Measurements from ENCODE around the gene REXO2. TPM values are rescaled to one million over a fixed set of nuclear protein-coding genes. Genes with fewer than 3 reads are reported as not detected.

Gene REXO2
- total and polyA plus RNA-seq, 2 of the 13 experiments (the other 11 are each of a cell fraction or from before 2014, with no cell fraction given), result 95.6 to 104 TPM

DNA sequence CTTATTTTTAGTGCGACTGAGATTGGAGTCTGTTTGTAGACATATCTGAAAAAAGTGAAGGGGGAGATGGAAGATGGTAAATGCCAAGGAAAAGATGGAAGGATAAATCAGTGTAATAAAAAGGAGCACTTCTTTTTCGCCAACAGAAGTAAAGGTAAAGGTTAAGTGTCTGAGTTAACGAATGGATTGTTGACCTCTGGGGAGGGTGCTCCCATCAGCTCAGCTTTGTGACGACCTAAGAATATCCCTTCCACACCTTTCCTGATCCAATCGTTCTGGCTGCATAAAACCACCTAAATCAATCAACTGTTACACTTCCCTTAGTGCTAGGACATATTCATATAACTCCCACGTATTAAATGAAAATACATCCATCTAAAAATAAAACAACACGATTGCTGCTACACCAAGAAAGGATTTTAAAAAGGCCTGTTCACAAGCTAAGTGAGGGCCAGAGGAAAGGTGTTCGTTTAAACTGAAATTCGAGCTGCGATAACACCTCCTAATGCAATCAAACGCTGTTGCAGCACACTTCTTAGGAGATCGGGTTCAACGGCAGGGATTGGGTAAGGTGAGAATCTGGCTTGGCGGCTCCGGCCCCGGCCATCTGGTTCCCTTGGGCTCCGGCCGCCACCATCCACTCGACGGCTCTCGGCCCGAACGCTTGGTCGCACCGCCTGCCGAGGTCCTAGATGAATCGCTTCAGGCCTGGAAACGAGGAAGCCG lies 39.6 kb upstream of the REXO2 start (continued):
- TF ChIP-seq, protein P1, sequence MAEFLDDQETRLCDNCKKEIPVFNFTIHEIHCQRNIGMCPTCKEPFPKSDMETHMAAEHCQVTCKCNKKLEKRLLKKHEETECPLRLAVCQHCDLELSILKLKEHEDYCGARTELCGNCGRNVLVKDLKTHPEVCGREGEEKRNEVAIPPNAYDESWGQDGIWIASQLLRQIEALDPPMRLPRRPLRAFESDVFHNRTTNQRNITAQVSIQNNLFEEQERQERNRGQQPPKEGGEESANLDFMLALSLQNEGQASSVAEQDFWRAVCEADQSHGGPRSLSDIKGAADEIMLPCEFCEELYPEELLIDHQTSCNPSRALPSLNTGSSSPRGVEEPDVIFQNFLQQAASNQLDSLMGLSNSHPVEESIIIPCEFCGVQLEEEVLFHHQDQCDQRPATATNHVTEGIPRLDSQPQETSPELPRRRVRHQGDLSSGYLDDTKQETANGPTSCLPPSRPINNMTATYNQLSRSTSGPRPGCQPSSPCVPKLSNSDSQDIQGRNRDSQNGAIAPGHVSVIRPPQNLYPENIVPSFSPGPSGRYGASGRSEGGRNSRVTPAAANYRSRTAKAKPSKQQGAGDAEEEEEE (CRISPR knock-in tag; IDR thresholded peaks at IDR 0.05; ENCODE audit: borderline replicate concordance), result 0 out of 2 replicates have a peak, but pooled peaks have one; percentile 72
- no peak for TF ChIP-seq NCOA2 (CRISPR knock-in tag; IDR thresholded peaks at IDR 0.05)
- TF ChIP-seq, protein P2, sequence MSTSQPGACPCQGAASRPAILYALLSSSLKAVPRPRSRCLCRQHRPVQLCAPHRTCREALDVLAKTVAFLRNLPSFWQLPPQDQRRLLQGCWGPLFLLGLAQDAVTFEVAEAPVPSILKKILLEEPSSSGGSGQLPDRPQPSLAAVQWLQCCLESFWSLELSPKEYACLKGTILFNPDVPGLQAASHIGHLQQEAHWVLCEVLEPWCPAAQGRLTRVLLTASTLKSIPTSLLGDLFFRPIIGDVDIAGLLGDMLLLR (CRISPR knock-in tag; IDR thresholded peaks at IDR 0.05), result 0 out of 2 replicates have a peak, but pooled peaks have one; percentile 78
- TF ChIP-seq GLI4 (CRISPR knock-in tag; IDR thresholded peaks at IDR 0.05; ENCODE audit: borderline replicate concordance), result 0 out of 2 replicates have a peak, but pooled peaks have one; percentile 75
- TF ChIP-seq ZFP1 (CRISPR knock-in tag; IDR thresholded peaks at IDR 0.05), result 0 out of 2 replicates have a peak, but pooled peaks have one; percentile 3
- TF ChIP-seq ZNF367 (CRISPR knock-in tag; IDR thresholded peaks at IDR 0.05; ENCODE audit: borderline replicate concordance), result 0 out of 2 replicates have a peak, but pooled peaks have one; percentile 30
- 0 out of 4 replicates have a peak, but pooled peaks of 1 of the 2 experiments have one; percentile 14 for TF ChIP-seq NR2F1 (CRISPR knock-in tag; IDR thresholded peaks at IDR 0.05)
- TF ChIP-seq TBP (CRISPR knock-in tag; IDR thresholded peaks at IDR 0.05), result 0 out of 2 replicates have a peak, but pooled peaks have one; percentile 4
- TF ChIP-seq ZNF546 (CRISPR knock-in tag; conservative IDR thresholded peaks at IDR 0.05), result 0 out of 2 replicates have a peak, but pooled peaks have one; percentile 1
- TF ChIP-seq, protein P3, sequence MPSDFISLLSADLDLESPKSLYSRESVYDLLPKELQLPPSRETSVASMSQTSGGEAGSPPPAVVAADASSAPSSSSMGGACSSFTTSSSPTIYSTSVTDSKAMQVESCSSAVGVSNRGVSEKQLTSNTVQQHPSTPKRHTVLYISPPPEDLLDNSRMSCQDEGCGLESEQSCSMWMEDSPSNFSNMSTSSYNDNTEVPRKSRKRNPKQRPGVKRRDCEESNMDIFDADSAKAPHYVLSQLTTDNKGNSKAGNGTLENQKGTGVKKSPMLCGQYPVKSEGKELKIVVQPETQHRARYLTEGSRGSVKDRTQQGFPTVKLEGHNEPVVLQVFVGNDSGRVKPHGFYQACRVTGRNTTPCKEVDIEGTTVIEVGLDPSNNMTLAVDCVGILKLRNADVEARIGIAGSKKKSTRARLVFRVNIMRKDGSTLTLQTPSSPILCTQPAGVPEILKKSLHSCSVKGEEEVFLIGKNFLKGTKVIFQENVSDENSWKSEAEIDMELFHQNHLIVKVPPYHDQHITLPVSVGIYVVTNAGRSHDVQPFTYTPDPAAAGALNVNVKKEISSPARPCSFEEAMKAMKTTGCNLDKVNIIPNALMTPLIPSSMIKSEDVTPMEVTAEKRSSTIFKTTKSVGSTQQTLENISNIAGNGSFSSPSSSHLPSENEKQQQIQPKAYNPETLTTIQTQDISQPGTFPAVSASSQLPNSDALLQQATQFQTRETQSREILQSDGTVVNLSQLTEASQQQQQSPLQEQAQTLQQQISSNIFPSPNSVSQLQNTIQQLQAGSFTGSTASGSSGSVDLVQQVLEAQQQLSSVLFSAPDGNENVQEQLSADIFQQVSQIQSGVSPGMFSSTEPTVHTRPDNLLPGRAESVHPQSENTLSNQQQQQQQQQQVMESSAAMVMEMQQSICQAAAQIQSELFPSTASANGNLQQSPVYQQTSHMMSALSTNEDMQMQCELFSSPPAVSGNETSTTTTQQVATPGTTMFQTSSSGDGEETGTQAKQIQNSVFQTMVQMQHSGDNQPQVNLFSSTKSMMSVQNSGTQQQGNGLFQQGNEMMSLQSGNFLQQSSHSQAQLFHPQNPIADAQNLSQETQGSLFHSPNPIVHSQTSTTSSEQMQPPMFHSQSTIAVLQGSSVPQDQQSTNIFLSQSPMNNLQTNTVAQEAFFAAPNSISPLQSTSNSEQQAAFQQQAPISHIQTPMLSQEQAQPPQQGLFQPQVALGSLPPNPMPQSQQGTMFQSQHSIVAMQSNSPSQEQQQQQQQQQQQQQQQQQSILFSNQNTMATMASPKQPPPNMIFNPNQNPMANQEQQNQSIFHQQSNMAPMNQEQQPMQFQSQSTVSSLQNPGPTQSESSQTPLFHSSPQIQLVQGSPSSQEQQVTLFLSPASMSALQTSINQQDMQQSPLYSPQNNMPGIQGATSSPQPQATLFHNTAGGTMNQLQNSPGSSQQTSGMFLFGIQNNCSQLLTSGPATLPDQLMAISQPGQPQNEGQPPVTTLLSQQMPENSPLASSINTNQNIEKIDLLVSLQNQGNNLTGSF (CRISPR knock-in tag; IDR thresholded peaks at IDR 0.05), result 0 out of 2 replicates have a peak, but pooled peaks have one; percentile 58
- TF ChIP-seq ARNT2 (CRISPR knock-in tag; IDR thresholded peaks at IDR 0.05; ENCODE audit: low read depth), result peak; percentile 61; the same call in 1 of the 2 replicates
- peak; percentile 68; the same call in 1 of the 2 replicates for TF ChIP-seq CCDC6 (CRISPR knock-in tag; IDR thresholded peaks at IDR 0.05)
- TF ChIP-seq, protein P4, sequence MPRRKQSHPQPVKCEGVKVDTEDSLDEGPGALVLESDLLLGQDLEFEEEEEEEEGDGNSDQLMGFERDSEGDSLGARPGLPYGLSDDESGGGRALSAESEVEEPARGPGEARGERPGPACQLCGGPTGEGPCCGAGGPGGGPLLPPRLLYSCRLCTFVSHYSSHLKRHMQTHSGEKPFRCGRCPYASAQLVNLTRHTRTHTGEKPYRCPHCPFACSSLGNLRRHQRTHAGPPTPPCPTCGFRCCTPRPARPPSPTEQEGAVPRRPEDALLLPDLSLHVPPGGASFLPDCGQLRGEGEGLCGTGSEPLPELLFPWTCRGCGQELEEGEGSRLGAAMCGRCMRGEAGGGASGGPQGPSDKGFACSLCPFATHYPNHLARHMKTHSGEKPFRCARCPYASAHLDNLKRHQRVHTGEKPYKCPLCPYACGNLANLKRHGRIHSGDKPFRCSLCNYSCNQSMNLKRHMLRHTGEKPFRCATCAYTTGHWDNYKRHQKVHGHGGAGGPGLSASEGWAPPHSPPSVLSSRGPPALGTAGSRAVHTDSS (CRISPR knock-in tag; conservative IDR thresholded peaks at IDR 0.05), result 0 out of 2 replicates have a peak, but pooled peaks have one; percentile 37
- TF ChIP-seq, protein P5, sequence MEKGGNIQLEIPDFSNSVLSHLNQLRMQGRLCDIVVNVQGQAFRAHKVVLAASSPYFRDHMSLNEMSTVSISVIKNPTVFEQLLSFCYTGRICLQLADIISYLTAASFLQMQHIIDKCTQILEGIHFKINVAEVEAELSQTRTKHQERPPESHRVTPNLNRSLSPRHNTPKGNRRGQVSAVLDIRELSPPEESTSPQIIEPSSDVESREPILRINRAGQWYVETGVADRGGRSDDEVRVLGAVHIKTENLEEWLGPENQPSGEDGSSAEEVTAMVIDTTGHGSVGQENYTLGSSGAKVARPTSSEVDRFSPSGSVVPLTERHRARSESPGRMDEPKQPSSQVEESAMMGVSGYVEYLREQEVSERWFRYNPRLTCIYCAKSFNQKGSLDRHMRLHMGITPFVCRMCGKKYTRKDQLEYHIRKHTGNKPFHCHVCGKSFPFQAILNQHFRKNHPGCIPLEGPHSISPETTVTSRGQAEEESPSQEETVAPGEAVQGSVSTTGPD (CRISPR knock-in tag; IDR thresholded peaks at IDR 0.05), result 0 out of 2 replicates have a peak, but pooled peaks have one; percentile 28
- no peak for TF ChIP-seq ZNF3 (CRISPR knock-in tag; IDR thresholded peaks at IDR 0.05)
- no peak for TF ChIP-seq ZNF431 (CRISPR knock-in tag; IDR thresholded peaks at IDR 0.05; ENCODE audit: borderline replicate concordance, low read depth)

All from HepG2 (cell line).